GM21423 (cell line): Measurements from ENCODE around the gene ASRGL1.
A peak's percentile ranks its signal among the peaks of the same experiment; 100 is the strongest.
"Not testable (repeated sequence)": the region's sequence is repeated elsewhere in the genome, so short reads cannot be mapped to it uniquely, and the experiment has no call there.

ENCODE experiments used
- ATAC-seq: cut with Tn5 transposase; IDR thresholded peaks from one replicate; pipeline ENCODE4 v1.9.1; 2021; ENCODE audit warnings: mild to moderate bottlenecking, moderate library complexity; ENCODE audit not compliant: unreplicated experiment

ASRGL1 gene

GRCh38 chr11:62337303-62338181, at the start of gene ASRGL1:
TSS of gene ASRGL1 (plus strand) at chr11:62337448. CDS start at chr11:62337978, 530 bp downstream.
- ATAC-seq = peak; percentile 71

DNA sequence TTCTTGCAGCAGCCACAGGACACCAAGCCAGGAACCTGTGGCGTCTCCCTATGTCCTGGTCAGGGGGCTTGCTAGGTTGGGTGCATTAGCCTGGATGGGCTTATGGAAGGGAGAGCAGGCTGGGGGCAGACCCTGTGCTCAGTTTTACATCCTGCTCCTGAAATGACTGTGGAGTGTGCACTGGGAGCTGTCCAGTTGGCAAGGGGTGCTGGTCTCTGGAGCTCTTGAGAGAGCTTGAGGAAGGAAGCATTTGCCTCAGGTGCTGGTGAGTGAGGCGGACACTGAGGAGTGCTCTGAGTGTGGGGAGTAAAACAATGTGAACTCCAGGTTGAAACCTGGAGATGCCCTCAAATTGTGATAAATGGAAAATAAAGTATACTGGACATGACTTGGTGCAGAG, 41.7 kb upstream of the ASRGL1 start:
- ATAC-seq = no peak

DNA sequence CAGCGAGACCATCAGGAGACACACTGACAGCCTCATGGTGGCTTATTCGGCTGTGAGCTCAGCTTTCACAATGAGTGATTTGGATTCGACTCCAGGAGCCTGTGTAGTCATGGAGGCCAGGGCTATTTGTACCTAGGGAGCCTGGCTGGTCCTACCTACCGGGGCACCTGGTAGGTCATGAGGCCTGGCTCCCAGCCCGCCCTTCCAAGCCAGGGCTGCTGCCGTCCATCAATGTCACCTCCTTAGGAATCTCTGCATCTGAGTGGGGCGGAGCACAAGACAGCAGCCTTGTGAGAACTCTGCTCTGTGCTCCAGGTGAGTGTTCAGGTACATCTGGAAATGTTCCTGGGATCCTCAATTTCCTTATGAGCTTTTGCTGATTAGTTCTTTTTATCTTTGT, 38.3 kb upstream of the ASRGL1 start, which contains the start of gene SCGB1D4:
SCGB1D4 (minus strand) TSS at position 101 of the 400 bp plus-strand sequence; CDS start at position 36, 65 bp downstream.
- no peak for ATAC-seq

GRCh38 chr11:62306227-62306626, 31.0 kb upstream of the ASRGL1 start:
- no peak for ATAC-seq

- ATAC-seq = no peak
These were observed 29.3 kb upstream of the ASRGL1 start for GRCh38 chr11:62307950-62308349.

DNA sequence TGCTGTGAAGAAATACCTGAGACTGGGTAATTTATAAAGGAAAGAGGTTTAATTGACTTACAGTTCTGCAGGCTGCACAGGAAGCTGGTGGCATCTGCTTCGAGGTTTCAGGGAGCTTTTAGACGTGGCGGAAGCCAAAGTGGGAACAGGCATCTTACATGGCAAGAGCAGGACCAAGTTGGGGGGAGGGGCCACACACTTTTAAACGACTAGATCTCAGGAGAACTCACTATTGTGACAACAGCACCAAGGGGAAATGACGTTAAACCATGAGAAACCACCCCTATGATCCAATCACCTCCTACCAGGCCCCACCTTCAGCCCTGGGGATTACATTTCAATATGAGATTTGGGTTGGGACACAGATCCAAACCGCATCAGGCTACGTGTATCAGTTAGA, 27.3 kb upstream of the ASRGL1 start:
- no peak for ATAC-seq

DNA sequence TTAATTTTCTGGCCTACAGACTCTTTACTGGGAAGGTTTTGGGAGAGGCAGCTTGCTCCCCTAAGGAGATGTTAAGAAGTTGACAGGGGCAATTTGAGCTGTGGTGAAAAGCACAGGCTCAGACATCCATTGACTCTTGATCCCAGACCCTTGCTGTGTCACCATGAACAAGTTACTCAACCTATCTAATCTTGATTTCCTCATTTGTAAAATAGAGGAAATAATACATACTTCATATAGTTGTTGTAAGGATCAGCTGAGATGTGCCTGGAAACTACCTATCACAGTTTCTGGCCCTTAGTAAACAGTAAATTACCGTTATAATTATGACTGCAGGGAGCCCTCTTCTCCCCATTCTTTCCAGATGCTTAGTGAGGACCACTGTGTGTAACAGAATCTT, 21.8 kb upstream of the ASRGL1 start:
- ATAC-seq = no peak

DNA sequence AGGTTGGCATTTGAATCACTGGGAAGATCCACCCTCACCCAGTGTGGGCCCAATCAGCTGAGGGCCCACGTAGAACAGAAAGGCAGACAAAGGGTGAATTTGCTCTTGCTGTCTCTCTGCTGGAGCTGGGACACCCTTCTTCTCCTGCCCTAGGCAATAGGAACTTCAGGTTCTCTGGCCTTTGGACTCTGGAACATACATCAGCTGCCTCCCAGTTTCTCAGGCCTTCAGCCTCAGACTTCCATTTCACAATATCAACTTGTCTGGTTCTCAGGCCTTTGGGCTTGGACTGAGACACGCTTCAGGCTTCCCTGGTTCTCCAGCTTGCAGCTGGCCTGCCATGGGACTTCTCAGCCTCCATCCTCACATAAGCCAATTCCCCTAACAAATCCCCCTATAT, 14.7 kb upstream of the ASRGL1 start:
- ATAC-seq = no peak

DNA sequence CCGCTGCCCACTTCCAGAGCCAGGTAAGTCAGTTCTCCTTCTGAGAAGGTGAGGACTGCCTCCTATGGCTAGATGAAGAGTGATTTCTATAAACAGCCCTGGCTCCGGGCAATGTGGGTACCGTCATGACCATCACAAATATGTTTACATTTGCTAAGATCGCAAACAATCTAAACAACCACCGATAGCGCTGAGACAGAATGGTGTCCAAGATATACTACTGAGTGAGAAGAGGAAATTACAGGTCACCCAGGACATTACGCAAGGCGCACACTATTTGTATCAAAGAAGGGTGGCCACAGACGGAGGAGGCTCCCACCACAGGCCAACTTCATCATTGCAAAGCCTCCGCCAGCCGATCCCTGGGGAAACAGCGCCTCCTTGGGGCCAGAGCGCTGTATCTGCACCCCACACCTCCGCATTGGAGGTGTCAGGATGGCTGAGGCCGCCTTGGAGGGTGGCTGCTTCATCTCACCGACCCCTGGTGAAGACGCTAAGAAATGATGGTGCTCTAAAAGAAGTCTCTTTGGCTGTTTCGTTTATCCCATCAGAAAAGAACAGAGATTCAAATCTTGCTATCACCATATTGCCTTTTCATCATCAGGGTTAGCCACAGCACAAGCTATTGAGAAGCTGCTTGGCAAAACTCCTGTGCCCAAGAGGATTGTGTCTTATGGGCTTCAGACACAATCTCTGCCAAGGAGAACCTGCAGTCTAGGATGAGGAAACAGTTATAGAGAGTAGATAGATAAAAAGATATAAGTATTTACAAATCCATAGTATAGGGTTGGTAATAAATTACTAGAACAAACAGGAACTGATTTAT, 12.3 kb upstream of the ASRGL1 start:
- ATAC-seq = no peak

DNA sequence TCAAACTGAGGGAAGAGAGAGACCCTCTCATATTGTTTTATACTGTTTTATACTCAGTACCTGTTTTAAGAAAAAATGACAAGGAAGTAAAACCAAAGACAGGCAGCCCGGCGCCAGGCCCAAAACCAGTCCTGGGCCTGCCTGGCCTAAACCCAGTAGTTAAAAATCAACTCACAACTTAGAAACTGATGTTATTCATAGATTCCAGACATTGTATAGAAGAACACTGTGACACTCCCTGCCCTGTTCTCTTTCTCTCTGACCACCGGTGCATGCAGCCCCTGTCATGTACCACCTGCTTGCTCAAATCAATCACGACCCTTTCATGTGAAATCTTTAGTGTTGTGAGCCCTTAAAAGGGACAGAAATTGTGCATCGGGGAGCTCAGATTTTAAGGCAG, 11.5 kb upstream of the ASRGL1 start:
- not testable (repeated sequence) for ATAC-seq

- ATAC-seq = not testable (repeated sequence)
These were observed 10.5 kb upstream of the ASRGL1 start for GRCh38 chr11:62326719-62327118.

DNA sequence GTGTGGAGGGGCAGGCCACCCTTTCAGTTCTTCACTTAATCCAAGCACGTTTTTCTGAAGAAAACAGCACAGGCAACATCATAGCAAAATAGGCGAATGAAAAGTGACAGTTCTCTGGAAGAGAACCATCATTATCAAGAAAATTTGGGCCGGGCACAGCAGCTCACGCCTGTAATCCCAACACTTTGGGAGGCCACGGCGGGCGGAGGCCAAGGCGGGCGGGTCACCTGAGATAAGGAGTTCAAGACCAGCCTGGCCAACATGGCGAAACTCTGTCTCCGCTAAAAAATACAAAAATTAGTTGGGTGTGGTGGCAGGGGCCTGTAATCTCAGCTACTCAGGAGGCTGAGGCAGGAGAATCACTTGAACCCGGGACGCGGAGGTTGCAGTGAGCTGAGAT, 9.7 kb upstream of the ASRGL1 start:
- ATAC-seq = not testable (repeated sequence)

DNA sequence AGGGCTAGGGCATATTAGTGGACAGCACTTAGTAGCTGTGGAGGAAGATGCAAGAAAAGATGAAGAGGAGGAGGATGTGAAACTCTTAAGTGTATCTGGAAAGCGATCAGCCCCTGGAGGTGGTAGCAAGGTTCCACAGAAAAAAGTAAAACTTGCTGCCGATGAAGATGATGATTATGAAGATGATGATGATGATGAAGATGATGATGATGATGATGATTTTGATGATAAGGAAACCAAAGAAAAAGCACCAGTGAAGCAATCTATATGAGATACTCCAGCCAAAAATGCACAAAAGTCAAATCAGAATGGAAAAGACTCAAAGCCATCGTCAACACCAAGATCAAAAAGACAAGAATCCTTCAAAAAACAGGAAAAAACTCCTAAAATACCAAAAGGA, 6.0 kb upstream of the ASRGL1 start:
- ATAC-seq = not testable (repeated sequence)

DNA sequence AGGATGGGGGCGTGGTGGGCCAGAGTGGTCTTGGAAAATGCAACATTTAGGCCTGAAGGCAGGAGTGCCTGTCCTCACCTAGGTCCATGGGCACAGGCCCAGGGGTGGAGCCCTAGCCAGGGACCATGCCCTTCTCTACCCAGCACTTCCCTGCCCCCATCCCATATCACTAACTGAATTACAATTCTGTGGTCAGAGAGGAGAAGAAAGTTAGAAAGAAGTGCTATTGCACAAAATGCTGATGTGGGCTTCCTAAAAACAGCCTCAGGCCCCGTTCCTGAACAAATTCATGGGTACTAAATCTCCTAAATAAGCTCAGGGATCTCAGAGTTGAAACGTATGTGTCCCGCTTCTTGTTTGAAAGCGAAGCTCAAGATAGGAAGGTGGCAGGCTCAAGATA, 3.5 kb upstream of the ASRGL1 start:
- ATAC-seq = no peak

- ATAC-seq = not testable (repeated sequence)
These were observed 322 bp upstream of the ASRGL1 start for GRCh38 chr11:62336949-62337302.

- ATAC-seq = no peak
These were observed 970 bp downstream of the ASRGL1 start for GRCh38 chr11:62338218-62338617.

GRCh38 chr11:62340269-62340901, 3.1 kb downstream of the ASRGL1 start:
- no peak for ATAC-seq

- ATAC-seq = no peak
These were observed 4.3 kb downstream of the ASRGL1 start for GRCh38 chr11:62341588-62341987.

DNA sequence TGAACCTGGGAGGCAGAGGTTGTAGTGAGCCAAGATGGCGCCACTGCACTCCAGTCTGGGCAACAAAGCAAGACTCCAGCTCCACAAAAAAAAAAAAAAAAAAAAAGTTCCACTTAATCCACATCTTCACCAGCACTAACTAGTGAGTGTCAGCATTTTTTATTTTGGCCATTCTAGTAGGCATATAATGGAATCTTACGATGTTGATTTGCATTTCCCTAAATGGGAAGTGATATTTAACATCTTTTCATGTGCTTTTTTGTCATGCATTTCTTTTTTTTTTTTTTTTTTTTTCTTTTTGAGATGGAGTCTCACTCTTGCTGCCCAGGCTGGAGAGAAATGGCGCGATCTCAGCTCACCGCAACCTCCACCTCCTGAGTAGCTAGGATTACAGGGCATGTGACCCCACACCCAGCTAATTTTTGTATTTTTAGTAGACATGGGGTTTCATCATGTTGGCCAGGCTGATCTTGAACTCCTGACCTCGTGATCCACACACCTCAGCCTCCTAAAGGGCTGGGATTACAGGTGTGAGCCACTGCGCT, 6.5 kb downstream of the ASRGL1 start:
- not testable (repeated sequence) for ATAC-seq

DNA sequence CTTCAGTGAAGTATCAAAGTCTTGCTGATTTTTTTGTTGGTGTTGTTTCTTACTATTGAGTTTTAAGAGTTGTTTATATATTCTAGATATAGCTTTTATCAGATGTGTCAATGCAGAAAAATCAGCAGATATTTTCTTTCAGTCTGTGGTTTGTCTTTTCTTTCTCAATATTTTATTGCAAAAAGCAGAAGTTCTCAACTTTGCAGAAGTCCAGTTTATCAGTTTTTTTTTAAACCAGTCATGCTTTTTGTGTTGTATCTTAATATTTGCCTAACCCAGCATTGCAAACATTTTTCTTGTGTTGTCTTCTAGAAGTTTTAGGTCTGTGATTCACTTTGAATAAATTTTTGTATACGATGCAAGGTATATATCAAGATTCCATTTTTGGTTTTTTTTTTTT, 7.0 kb downstream of the ASRGL1 start:
- ATAC-seq = no peak

DNA sequence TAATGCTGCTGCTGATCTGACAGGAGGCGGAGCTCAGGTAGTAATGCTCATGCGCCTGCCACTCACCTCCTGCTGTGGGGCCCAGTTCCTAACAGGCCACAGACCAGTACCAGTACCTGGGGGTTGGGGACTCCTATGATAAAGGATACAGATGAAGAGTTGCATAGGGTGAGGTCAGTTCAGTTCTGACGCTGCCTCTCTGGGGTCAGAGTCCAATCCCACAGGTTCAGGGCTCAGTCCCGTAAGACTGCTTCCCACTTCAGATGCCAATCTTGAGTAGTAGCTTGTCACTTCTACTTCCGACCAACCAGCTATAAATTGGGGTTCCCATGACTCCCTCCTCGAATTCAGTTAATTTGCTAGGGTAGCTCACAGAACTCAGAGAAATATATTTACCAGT, 8.6 kb downstream of the ASRGL1 start:
- no peak for ATAC-seq
